ENCODE results near the gene TMEFF1. TPM values are rescaled to one million over a fixed set of nuclear protein-coding genes. Genes with fewer than 3 reads are reported as not detected.

The TMEFF1 gene
- total RNA-seq, 1 donor from 2014 or later: not detected

DNA sequence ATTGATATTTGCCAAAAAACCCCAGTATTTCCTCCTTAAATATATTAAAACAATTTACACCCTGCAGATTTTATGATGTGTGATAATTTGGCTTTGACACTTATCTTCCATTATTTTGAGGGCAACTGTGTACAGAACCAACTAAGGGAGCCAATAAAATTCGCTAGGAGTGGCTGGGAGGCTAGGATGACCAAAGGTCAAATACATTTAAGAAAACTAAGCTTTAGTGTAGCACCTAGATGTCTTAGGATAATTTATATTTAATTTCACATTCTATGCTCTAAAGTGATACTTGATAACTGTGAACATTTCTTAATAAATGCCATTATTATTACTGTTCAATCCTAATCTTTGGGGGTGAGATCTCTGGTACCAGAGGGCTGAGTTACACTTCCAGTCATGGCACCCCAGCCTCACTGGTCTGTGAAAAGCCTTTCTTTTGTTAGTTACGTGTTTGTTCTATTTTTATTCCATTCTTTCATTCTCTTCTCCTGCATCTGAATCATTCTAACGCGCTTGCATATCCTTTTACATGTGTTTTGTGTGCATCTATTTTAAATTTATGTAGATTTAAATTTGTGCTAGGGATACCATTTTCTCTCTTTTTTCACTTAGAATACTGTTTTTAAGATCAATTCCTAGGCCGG, 26.9 kb upstream of the TMEFF1 start:
- no peak for DNase-seq (ENCODE audit: low spot score)

DNA sequence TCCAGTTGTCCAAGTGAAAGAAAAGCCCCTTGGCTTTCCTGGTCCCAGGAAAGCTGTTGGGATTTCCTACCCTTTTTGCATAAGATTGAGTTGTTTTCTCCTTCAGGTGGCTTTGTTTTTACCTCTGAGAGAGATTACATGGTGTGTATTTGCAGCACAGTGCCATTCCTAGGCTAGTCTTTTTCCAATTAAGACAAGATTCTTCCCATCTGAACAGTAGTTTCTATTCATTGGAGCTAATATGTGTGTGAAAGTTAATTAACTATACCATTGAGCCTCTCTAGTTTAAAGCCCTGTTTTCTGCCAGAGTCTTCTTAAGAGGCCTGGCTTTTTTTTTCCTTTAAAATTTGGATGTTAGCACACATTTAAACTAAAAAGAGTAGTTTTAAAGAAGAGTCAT, 25.9 kb upstream of the TMEFF1 start:
- DNase-seq (ENCODE audit: low spot score): no peak

DNA sequence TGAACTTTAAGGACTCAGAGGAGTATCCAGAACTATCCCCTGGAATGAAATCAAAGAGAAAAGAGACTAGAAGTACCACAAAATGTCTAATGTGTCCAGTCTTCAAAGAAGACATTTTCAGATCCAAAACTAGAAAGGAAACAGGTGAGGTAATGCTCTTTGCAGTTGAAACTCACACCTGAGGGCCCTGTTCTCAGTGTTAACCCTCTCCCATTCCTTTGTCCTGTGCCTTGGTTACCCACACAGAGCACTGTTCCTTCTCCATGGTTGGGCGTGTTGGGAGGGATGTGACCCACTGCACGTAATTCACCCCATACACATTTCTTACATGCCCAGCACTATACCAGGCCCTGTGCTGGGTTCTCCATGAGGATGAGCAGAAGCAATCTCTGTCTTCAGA, 24.7 kb upstream of the TMEFF1 start:
- no peak for DNase-seq (ENCODE audit: low spot score)

DNA sequence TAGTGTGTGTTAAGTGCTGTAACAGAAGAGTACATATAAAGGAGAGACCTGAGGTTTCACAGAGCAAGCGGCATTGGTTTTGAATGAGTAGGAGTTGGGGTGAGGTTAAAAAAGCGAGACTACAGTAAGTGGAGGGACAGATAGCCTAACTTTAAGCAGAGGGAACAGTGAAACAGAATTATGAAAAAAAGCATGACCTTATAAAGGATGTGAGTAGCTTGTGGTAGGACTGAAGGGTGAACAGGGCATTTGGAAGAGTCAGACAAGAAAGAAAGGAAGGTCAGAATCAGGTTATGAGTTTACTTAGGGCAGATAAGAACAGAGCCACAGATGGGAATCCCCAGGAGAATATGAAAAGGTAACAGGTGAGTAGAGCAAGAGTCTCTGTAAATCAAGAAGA, 23.5 kb upstream of the TMEFF1 start:
- DNase-seq (ENCODE audit: low spot score): no peak

DNA sequence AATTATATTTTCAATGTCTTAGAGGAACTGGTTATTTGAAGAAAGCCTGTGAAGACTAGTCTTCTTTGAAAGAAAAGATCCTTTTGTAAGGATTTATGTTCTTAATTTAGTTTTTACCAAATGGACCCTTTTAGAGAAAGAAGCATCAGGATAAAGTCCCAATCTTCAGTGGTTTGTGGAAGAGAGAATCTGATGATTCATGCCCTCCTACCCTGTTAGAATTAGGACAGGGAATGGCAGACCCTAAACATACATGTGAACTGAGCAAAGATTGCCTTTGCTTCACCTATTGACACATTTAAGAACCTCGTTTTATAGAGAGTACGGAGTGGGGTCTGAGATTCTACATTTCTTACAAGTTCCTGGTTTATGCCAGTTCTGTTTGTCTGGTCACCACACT, 20.1 kb upstream of the TMEFF1 start:
- no peak for DNase-seq (ENCODE audit: low spot score)

DNA sequence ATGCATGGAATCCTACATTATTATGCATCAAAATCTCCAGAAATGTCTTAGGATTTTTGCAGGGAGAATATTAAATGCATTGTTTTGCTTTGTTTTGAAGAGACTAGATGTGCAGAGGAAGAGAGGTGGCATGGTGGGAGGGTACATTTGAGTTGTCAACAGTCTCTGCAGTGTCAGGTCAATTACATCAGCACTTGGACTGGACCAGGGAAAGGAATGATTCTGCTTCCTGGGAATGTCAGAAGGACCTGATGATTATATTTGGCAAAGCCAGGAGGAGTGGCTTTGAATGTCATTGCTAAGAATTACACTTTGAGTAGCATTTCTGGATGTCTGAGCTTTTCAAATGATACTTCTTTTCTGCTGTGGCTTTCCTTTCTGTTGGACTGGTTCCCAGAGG, 17.5 kb upstream of the TMEFF1 start:
- no peak for DNase-seq (ENCODE audit: low spot score)

DNA sequence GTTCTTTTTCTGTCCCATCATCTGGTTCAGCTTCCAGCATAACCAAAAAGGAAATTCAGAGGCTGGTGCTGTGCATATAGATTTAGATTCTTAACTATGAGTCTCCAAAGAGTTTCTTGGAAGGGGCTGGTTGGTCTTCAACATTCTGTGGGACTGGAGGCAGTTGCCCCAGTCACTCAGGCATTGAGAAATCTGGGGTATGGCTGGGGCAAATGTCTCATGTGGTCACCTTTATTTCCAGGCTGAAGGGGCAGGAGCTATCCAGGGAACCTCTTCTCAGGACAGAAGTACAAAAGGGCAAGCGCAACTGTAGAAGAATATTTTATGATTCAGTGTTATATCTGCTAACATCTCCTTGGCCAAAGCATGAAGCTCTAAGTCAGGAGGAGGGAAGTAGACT, 15.4 kb upstream of the TMEFF1 start:
- no peak for DNase-seq (ENCODE audit: low spot score)

DNA sequence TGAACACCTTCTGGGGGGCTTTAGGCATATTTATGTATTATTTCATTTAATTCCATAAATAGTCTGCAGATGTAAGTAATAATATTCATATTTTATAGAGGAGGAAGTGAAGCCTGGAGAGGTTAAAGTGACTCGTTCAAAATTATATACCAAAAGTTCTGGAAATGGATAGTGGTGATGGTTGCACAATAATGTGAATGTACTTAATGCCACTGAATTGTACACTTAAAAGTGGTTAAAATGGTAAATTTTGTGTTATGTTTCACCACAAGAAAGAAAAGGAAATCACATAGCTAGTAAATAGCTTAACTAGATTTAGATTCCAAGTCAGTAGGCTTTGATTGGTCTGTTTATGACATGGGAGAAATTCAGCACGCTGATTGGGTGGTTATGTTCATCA, 13.0 kb upstream of the TMEFF1 start:
- DNase-seq (ENCODE audit: low spot score): no peak

DNA sequence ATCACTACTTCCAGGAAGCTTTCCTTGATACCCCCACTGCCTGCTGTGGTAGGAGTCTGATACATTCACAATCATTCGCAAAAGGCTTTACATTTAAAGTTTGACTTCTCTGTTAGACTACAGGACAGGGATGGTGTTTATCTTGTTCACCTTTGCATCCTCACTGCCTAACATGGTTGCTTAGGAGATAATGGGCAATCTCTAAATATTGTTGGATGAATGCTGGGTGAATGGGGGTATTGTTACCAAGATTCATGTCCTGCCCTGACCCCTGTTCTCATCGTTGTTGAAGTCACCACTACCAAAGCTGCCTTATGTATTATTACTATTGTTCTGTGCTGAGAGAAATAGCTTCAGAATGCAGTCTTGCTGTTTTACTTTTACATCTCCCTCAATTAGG, 7.7 kb upstream of the TMEFF1 start:
- DNase-seq (ENCODE audit: low spot score): no peak

DNA sequence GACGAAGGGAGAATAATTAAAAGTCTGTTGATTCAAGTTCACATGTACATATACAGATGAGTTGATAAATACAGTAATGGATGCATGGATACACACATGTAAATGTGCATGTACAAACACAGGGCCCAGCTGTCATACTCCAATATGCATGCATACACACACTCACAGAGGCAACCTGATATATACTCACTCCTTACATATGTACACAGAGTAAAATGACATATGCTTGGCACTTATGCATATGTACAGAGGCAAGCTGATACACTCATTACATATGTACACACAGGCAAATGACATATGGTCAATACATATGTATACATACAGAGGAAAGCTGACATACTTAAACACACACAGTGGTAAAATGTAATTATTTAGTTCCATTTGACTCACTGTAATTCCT, 7.2 kb upstream of the TMEFF1 start:
- no peak for DNase-seq (ENCODE audit: low spot score)

DNA sequence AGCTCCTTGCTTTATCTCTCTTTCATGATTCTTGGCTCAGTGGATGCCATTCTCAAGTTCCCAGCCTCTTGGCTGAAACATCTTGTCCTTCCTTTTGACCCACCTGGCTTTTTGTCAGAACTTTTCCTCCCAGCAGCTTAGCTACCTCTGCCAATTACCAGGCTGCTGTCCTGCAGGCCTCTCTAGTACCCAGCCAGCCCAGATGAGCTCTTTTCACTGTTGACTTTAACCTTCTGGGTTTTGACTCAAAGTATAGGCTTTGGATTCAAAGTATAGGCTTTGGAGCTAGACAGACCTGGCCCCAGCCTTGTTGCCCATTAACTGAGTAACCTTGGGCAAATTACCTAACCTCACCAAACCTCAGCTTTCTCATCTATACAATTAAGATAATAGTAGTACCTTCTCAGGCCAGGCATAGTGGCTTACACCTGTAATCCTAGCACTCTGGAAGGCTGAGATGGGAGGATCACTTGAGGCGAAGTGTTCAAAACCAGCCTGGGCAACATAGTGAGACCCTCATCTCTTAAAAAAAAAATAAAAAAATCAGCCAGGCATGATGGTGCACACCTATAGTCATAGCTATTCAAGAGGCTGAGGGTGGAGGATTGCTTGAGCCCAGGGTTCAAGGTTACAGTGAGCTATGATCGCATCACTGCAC, 6.6 kb upstream of the TMEFF1 start:
- DNase-seq (ENCODE audit: low spot score): no peak

DNA sequence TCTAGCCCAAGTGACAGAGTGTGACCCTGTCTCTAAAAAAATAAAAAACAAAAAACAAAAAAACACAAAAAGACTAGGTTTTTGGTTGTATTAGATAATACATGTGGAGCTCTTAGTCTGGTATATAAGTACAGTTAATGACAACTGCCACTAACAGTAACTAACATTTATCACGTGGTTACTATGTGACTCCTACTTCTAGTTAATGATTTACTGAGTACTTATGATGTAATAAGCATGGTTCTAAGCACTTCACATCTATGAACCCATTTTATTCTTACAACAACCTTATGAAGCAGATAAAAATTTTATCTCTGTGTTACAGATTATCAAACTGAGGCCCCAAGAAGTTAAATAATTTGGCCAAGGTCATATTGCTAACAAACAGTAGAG, 6.1 kb upstream of the TMEFF1 start:
- DNase-seq (ENCODE audit: low spot score): no peak

DNA sequence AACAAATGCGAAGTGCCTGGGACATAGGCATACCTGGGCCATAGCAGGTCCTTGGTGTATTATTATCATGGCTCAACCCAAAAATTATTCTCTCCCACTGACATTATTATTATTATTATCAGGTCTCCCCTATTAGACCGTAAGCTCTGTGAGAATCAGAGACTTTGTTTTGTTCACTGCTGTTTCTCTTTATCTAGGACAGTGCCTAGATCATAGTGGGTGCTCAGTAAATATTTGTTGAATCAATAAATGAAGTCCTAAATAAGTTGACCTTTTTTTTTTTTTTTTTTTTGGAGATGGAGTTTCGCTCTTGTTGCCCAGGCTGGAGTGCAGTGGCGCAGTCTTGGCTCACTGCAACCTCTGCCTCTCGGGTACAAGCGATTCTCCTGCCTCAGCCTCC, 4.9 kb upstream of the TMEFF1 start:
- no peak for DNase-seq (ENCODE audit: low spot score)

DNA sequence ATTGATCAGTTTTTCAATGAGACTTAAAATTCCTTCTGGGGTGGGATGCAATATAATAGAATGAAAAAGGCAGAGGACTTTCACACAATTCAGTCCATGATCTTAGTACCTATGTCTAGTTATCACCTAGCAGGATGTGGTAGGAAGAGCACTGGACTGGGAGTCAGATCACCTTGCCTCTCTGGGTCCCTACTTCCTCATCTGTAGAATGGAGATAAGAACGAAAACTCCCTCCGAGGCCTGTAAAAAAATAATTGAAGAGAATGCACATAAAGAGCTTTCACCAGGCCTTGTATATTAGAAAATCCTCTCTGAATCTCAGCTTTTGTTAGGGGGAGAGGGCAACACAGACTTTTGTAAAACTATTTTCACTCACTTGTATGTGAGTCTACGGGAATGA, 681 bp upstream of the TMEFF1 start:
- no peak for DNase-seq (ENCODE audit: low spot score)

DNA sequence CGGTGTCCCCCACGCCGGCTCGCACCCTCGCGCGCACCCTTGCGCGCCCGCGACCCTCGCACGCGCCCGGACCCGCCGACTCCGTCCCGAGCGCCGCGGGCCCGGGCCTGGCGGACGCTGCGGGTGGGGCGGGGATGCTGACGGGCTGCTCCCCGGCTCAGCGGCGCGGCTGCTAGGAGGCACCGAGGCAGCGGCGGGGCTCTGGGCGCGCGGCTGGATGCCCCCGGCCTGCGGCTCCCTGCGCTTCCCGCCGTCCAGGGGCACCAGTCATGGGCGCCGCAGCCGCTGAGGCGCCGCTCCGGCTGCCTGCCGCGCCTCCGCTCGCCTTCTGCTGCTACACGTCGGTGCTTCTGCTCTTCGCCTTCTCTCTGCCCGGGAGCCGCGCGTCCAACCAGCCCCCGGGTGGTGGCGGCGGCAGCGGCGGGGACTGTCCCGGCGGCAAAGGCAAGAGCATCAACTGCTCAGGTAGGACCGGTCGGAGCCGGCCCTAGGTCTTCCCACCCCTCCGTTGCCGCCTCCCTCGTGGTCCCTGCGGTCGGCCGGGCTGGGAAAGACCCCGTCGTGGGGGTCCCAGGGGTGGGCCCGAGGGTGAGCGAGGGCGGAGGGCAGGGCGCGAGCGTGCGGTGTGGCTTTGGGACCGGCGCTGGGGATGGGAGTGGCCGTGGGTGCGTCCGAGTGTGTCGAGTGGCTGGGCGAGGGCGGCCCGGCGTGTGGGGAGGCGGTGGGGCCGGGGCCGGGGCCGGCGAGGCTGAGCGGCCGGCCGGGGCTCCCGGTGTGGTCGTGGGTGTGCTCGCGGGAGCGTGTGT, 530 bp downstream of the TMEFF1 start:
- DNase-seq (ENCODE audit: low spot score): peak; percentile 12

DNA sequence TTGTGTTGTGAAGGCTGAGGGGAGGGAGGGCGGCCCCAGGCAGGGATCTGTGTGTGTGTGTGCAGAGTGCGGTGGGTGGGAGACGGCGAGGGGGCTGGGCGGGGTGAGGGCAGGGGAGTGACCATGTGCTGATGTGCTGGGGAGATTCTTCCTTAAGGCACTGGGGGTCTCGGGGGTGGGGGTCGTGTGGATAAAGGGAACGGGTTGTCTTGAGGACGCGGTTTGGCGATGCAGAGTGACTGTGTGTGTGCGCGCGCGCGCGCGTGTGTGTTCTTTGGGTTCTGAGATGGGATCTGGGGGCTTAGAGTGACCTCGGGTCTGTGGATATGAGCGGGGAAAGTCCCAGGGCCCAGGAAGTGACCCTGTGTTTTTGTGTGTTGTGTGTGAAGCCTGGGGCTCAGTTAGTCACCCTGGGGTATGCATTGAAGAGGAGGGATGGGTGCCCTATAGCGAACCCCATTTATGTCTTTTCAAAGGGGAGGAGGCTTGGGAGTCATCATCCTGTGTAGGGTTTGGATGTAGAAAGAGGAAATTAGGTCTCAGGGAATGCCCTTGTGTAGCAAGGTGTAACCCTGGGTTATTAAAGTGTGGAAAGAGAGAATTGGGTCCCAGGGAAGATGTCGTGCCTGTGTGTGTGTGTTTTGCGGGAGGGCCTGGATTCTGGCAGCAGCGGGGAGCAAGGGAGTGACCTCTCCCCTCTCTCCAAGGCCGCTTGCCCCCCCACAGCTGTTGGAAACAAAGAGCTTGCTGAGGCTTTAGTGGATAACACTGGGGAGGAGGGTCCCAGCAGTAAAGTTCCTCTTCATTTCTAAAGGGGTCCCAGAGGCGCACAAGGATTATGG, 1.4 kb downstream of the TMEFF1 start:
- no peak for DNase-seq (ENCODE audit: low spot score)

DNA sequence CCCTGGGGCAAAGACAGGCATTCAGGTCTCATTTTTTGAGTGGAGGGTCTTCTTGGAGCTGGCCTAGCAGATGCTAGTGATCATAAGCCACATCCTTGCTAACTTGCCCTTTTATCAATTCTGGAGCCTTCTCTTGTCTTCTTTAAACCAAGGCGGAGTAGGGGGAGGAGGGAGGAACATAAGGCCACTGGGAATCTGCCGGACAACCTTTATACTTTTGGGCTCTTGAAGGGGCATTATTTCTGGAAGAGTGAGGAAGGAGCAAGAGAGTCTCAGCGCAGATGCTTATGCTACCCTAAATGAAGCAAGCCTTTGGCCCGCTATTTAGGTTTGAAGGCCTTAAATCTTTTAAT, 2.0 kb downstream of the TMEFF1 start:
- no peak for DNase-seq (ENCODE audit: low spot score)

DNA sequence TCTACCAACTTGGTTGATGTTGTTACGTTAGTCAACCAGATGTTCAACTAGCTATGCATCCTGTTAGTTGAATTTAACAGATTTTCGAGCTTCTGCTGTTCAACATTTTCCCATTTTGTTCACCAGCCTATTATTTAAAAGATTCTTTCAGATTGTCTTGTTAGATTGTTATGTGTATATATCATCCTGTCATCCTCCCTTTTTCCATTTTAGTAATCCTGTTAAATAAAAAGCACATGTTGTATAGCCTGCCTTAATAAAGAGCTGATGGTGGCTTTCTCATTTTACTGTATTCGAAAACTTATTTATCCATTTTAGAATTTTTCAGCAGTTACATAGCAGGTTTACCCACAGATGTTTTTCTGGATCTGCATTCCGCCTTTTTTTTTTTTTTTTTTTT, 4.3 kb downstream of the TMEFF1 start:
- no peak for DNase-seq (ENCODE audit: low spot score)

DNA sequence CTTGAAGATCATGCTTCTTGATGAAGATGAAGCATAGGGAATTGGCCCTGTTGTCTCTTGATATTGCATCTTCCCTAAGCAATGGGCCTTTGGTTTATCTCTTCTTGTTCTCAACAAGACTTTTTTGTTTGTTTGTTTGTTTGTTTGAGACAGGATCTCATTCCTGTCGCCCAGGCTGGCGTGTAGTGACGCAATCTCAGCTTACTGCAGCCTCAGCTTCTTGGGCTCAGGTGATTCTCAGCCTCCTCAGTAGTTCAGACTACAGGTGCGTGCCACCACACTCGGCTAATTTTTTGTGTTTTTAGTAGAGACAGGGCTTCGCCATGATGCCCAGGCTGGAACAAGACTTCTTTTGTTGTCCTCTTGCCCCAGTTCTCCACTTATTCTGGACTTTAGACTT, 5.2 kb downstream of the TMEFF1 start:
- DNase-seq (ENCODE audit: low spot score): no peak

DNA sequence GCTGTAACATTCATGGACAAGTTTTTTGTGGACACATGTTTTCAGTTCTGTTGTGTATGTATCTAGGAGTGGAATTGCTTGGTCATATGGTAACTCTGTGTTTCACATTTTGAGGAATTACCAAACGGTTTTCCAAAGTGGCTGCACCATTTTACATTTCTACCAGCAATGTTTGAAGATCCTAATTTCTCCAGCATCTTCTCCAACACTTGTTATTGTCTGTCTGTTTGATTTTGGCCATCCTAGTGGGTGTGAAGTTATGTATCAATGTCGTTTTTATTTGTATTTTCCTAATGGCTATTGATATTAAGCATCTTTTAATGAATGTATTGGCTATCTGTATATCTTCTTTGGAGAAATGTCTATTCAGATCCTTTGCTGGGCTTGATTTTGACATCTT, 6.9 kb downstream of the TMEFF1 start:
- no peak for DNase-seq (ENCODE audit: low spot score)

DNA sequence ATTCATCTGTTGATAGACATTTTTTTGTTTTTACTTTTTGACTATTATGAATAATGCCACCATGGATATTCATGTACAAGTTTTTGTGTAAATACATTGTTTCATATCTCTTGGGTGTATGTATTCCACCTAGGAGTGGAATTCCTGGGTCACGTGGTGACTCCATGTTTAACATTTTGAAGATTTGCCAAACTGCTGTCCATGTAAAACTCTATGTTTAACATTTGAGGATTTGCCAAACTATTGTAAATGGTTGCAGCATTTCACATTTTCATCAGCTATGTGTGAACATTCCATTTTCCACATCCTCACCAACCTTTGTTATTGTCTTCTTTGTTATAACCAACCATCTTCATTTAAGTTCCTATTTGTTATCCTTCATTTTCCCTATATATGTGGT, 12.2 kb downstream of the TMEFF1 start:
- no peak for DNase-seq (ENCODE audit: low spot score)

DNA sequence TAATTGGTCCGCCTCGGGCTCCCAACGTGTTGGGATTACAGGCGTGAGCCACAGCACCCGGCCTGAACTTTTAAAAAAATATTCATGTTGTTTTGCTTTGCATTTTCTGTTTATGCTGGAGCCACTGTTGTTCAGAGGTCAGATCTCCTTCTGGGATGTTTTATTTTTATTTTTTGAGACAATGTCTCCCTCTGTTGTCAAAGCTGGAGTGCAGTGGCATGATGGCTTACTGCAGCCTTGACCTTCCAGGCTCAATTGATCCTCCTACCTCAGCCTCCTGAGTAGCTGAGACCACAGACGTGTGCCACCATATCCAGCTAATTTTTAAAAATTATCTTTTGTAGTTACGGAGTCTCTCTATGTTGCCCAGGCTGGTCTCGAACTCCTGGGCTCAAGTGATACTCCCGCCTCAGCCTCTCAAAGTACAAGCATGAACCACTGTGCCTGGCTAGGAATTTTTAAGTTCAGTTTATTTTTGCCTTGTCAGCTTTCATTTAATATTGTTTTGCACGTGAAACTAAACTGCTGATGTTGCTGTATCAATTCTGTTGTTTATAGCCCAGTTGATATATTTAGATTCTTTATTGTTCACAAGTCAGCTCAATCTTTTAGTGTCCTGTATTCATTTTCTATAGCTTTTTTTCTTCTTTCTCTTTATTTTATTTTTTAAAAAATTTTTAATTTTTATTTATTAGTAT, 13.7 kb downstream of the TMEFF1 start:
- no peak for DNase-seq (ENCODE audit: low spot score)

All from umbilical cord (tissue), 2 donors.